Fibroblast of skin of scalp (primary cell): ENCODE measurements around the gene MEGF6.

Experiments
- DNase-seq: peaks from one replicate; pipeline ENCODE4 v3.0.0-alpha.2; 2013

The MEGF6 gene

GRCh38 chr1:3570066-3570986 lies 41.0 kb downstream of the MEGF6 start:
- no peak for DNase-seq

GRCh38 chr1:3569436-3569835 lies 41.9 kb downstream of the MEGF6 start:
- no peak for DNase-seq

GRCh38 chr1:3568815-3569435 lies 42.4 kb downstream of the MEGF6 start:
- no peak for DNase-seq

- no peak for DNase-seq
Measured at GRCh38 chr1:3566951-3567804, 44.1 kb downstream of the MEGF6 start.

GRCh38 chr1:3566003-3566885 lies 45.1 kb downstream of the MEGF6 start:
- DNase-seq = no peak

- DNase-seq = no peak
Measured at GRCh38 chr1:3564921-3565831, 46.1 kb downstream of the MEGF6 start.

- no peak for DNase-seq
Measured at GRCh38 chr1:3563610-3564009, 47.7 kb downstream of the MEGF6 start.

- no peak for DNase-seq
Measured at GRCh38 chr1:3563125-3563524, 48.2 kb downstream of the MEGF6 start.

GRCh38 chr1:3562712-3563111 lies 48.6 kb downstream of the MEGF6 start:
- DNase-seq = no peak

GRCh38 chr1:3561702-3562101 lies 49.6 kb downstream of the MEGF6 start:
- DNase-seq = no peak

- no peak for DNase-seq
Measured at GRCh38 chr1:3560981-3561380, 50.3 kb downstream of the MEGF6 start.

- no peak for DNase-seq
Measured at GRCh38 chr1:3560251-3560871, 50.9 kb downstream of the MEGF6 start.

- no peak for DNase-seq
Measured at GRCh38 chr1:3558036-3558726, 53.1 kb downstream of the MEGF6 start.

- no peak for DNase-seq
Measured at GRCh38 chr1:3557366-3557765, 53.9 kb downstream of the MEGF6 start.

- DNase-seq = no peak
Measured at GRCh38 chr1:3556336-3556735, 55.0 kb downstream of the MEGF6 start.

GRCh38 chr1:3555131-3555920 lies 56.0 kb downstream of the MEGF6 start:
- no peak for DNase-seq

GRCh38 chr1:3553940-3554223 lies 57.4 kb downstream of the MEGF6 start:
- DNase-seq = no peak

GRCh38 chr1:3553166-3553939 lies 58.0 kb downstream of the MEGF6 start:
- DNase-seq = no peak
